C4-2B (cell line): ENCODE measurements around the gene JUN.
A peak's percentile ranks its signal among the peaks of the same experiment; 100 is the strongest.

Experiments
- H3K27ac ChIP-seq: fragments of 450-650 bp; 2 replicates; pipeline ENCODE4 v1.5.1; 2017
- ZFX ChIP-seq: fragments of 450-650 bp; IDR thresholded peaks from 2 replicates; pipeline ENCODE4 v1.6.1; 2017
- TF ChIP-seq, protein P1 (sequence below): fragments of 450-650 bp; conservative IDR thresholded peaks from 2 replicates; pipeline ENCODE4 v1.5.1; 2017; ENCODE audit warnings: mild to moderate bottlenecking

JUN gene

DNA sequence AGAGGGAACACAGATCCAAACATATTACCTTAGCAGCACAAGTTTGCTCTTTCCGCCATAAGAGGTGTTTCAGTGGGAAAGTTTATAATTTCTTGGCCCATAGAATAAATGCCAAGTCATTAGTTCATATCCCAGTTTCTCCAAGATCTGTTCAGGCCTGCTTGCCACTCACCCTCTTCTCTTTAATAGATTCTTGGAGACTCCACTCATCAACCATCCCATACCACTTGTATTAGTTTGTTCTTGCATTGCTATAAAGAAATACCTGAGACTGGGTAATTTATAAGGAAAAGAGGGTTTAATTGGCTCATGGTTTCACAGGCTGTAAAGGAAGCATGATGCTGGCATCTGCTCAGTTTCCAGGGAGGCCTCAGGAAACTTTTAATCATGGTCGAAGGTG is 49.2 kb downstream of the JUN start:
- TF ChIP-seq, protein P1, sequence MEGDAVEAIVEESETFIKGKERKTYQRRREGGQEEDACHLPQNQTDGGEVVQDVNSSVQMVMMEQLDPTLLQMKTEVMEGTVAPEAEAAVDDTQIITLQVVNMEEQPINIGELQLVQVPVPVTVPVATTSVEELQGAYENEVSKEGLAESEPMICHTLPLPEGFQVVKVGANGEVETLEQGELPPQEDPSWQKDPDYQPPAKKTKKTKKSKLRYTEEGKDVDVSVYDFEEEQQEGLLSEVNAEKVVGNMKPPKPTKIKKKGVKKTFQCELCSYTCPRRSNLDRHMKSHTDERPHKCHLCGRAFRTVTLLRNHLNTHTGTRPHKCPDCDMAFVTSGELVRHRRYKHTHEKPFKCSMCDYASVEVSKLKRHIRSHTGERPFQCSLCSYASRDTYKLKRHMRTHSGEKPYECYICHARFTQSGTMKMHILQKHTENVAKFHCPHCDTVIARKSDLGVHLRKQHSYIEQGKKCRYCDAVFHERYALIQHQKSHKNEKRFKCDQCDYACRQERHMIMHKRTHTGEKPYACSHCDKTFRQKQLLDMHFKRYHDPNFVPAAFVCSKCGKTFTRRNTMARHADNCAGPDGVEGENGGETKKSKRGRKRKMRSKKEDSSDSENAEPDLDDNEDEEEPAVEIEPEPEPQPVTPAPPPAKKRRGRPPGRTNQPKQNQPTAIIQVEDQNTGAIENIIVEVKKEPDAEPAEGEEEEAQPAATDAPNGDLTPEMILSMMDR: no peak
- no peak for TF ChIP-seq ZFX
- H3K27ac ChIP-seq: no peak overlapping the region

DNA sequence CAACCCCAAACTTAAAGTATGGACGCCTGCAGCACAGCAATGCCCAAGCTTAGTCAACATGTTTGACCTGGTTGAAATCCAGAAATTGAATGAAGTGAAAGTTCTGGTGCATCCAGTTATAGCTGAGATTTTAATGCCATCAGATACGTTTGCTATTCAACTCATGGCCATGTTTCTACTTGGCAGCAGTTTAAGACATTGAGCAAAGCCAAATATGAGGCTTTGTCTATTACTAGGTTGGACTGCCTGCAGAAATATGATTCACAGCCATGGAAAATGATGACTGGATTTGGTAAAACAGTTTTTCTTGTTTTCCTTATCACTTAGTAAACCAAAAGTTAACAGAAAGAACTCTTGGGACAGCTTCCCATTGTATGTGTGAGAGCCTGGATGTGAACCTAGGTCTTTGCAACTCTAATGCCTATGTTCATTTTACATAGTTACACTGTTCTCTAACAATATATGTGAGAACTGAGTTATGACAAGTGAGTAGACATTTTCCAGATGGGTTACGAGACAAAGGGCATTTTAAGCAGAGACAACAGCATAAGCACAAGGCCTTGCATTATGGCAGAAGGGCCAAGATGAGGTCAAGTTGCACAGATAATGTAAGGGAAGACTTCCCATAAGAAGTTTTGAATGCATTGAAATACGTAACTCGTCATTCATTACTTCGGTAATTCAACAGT is 51.6 kb downstream of the JUN start:
- H3K27ac ChIP-seq: peak overlapping the region; percentile 6; the same call in 1 of the 2 replicates
- TF ChIP-seq, protein P1: no peak
- TF ChIP-seq ZFX: no peak
